Stimulated activated CD8-positive, alpha-beta memory T cell treated with anti-CD3 and anti-CD28 coated beads, Interleukin-4, amount 100 ng/mL, for 4 hours (primary cell): ENCODE results near the gene AXIN2.

ENCODE experiments used
- DNase-seq, 2 donors: peaks; one replicate each; pipeline ENCODE4 v3.0.0-alpha.2; 2020; ENCODE audit warnings: low read depth in 2 of 2, low spot score in 1 of 2

Gene AXIN2

DNA sequence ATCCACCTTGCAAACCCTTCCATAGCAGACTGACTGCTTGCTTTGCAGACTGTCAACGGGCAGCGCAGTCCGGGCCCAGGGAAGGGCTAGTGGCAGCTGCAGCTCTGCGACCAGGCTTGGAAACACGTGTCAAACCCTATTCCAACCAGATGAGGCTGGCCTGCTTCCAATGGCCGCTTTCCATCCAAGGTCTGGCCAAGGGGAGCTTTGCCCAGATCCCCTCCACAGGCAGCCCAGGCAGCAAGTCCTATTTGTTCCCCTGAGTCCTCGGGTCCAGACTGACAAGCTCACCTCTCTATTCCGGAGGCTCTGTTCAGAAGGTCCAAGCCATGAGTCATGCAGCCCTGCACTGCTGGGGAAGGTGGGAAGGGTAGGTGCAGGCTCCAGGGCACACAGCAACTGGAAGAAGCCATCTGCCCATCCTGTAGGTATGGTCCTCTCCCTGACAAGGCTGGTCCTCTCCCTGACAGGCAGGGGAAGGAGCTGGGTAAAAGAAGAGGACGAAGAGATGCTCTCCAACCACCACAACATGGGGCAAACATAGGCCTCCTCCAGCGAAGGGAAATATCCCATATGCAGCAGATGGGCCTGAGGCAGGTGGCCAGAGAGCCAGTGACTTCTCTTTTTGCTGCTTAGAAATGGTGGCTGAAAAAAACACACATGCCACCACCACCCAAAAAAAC lies 22.6 kb upstream of the AXIN2 start:
- DNase-seq = no peak

DNA sequence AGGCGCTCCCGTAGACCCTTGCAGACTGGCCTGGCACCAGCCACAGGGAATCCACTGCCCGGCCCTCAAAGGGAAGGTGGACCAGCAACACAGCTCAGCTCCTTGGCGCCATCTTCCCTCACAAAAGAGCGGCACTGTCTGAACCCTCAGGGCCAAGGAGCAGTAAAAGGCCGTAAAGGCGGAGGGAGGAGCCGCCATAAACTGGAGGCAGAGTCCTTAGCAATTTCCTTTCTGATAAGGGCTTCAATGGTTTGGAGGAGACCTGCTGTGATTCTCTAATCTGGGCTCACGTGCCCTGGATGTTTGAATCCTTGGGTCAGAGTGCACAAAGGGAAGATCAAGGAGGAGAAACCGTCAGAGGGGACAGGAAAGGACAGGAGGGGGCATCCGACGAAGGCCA lies 15.5 kb upstream of the AXIN2 start:
- DNase-seq = no peak

DNA sequence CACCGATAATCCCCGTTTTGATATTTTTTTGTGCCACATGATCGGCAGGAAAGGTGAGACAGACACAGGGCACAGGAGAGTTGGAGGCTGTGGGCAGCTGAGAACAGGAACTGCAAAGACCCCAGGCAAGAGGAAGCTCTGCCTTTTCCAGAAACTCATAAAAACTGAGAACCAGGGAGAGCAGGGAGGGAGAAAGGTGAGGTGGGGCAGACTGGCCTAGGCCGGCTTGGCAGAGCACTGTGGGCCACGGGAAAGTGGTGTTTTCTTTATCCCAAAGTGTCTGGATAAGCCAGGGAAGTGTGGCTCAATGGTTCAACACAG lies 11.8 kb upstream of the AXIN2 start:
- no peak for DNase-seq

DNA sequence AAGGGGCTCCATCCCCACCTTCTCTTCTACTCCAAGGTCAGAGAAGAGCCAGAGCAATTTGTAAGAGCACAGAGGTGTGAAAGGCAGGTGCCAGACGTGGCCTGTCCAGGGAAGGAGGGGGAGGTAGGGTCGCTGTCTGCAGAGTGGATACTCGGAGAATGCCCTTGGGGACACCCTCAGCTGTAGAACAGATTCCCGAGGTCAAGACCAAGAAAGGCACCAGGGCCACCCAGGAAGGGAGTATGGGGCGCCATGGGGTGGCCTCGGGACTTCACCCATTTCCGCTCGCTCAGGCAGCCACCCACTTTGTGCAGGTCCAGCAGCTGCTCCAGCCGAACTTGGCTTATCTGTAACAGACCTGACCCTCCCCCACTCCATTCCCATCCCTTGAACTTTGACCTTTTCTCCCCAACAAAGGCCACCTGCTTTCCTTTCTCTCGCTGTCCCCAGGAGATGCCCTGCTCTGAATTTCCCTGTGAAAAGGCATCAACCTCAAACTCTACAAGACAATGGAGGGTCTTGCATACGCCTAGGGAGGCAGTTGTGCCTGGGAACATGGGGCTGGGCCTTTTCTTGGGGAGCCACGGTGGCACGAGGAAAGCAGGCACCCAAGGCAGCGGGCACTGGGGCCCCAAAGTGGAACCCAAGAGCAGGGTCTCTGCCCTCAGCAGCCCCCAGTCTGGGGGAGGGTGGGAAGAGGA lies 11.3 kb upstream of the AXIN2 start:
- DNase-seq = no peak

DNA sequence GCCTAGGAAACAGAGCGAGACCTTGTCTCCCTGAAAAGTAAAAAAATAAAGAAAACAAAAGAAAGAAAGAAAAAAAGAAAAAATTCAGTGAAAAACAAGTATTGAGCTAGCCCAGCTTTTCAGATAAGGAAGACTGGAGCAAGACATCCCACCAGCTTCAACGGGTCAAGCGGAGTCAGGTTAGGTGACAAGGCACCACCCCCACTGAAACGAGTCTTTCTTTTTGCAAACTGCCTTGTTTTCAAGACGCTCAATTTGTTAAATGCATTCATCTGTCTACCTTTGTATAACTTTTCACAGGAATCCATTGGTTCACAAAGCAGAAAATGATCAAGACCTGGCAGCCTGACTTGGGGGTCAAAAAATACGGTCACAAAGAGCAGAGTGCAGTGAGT lies 10.7 kb upstream of the AXIN2 start:
- DNase-seq = no peak

DNA sequence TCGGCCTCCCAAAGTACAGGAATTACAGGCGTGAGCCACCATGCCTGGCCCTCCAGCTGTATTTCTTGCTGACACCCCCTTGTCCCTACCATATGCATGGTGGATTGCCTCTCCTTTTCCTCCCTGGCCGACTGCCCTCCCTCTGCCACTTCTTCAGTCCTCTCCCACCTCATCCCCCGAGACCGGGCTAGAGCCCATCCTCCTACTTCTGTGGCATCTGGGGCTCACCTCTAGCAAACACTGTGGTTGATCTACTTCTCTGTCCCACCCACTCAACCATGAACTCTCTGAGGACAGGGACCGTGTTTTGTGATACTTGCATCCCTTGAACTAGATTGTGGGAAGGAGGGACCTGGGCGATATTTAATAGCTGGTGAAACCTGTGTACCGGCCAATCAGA lies 7.5 kb upstream of the AXIN2 start:
- no peak for DNase-seq

DNA sequence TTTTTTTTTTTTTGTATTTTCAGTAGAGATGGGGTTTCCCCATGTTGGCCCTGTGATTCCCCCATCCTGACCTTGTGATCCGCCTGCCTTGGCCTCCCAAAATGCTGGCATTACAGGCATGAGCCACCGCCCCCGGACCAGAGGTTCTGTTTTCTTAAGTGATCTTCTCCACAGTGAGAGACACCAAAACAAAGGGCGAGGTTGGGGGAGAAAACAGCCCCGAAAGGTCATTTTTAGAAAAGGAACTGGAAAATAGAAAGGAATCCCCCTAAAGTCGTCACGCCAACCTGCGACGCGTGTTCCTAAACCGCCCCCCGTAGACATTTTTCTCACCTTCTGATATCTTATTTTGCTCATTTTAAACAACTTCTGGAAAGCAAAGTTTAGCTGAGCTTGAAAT lies 6.1 kb upstream of the AXIN2 start:
- no peak for DNase-seq

DNA sequence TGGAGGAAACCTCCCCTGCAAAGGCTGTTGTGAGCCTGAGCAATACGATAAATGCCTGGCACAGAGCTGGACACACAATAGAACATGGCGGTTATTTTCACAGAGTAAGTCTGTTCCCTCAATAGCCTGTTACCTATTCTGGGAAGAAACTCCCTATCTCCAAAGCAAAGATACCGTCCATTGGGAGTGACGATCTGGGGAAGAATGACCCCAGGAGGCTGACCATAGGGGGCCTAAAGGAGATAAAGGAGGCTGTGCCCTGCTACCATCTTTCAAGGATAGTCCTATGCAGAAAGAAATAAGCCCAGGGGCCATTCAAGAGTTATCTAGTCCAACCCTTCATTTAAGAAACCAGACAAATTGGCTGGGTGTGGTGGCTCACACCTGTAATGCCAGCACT lies 4.1 kb upstream of the AXIN2 start:
- DNase-seq = no peak

DNA sequence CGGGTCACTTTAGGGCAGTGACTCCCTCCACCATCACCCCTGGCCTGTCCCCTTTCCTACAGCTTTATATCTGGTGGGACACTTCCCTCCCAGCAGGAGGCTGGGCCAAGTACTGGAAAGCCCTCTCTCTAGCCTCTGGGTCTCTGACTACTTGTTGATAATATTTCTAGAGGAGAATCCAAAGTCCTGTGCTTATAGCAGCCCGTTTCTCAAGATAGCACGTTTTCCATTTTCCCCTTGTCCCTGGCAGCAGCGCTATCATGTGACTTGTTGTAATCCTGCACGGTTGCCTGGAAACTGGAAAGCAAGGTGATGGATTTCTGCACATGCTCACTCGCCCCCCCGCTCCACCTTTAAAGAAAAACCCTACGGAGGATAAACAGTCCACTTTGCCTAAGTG lies 3.3 kb upstream of the AXIN2 start:
- DNase-seq = no peak

DNA sequence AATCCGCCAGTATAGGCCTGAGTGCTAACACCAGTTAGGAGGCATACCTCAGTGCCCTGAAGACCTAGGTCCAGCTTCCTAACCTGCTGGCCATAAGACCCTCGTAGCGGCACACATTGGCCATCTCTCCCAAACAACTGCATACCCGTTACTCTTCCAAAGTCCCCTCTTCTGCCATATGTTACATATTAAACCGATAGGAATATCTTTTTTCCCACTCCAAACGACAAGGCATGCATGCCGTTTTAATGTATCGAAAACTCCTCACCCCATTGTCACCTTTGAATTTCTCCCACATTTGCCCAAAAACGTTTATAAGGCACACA lies 721 bp upstream of the AXIN2 start:
- no peak for DNase-seq

DNA sequence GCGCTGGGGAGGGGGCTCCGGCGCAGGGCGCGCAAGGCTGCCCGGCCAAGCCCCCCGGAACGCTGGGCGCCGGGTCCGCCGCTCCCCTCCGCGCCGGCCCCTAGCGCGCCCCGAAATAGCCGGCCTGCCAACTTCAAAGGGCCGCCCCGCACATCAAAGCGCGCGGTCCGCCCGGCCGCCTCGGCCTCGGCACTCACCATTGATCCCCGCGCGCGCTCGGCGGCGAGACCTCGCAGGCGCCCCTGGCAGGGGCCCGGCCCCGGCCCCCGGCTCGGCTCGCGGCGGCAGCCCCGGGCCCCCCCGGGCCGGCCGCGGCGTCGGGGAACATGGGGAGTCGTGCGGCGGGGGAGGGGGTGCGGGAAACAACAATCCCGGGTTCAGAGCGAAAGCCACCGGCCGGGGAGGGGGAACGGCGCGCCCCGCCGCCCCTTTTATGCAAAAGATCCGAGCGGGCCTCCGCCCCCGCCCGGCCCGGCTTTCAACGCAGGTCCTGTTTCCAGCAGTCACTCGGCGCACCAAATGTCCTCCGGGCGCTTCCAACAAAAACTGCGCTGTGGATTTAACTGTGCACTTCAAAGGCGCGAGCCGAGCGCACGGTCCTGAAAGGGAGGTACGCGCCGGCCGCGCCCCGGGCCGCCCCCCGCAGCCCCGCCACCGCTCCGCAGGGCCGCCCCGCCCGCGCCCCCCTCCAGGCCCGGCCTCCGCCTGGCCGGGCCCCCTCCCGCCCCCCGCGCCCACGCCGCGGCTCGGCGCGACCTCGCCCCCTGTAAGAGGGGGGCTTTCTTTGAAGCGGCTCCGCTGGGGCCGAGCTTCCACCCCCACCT lies 608 bp downstream of the AXIN2 start:
- peak; percentile 29 to 31 for DNase-seq

DNA sequence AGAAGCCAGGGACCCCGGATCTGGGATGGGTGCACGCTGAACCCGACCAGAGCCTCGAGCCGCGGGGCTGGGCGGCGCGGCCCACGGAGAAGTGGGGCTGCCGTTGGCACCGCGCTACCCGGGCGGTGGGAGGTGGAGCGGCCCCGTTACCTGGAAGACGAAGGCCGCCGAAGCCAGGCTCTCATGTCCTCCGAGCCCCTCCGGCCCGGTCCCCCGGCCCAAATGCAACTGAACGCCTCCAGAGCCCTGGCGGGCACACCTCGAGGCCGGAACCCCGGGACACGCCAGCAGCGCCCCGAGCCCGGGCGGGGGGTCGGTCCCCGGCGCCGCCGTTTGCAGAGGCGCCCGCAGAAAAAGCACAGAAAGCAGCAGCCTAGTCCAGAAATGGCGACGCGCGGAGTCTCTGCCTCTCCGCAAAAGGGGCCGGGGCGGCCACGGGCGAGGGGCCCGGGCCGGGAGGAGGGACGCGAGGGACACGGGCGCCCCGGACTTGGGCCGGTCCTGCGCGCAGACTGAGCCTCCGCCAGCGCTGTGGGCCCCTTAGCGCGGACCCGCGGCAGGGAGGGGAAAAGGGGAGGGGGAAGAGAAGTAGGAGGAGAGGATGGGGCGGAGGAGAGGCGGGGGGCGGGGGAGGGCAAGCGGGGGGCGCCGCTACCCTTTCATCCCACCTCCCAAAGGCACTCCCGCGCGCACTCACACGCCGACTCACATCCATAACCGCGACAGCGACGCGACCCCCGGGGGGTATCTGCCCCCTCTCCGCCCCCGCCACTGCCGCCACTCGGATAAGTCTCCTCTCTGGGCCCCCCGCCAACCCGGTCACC lies 1.4 kb downstream of the AXIN2 start:
- no peak for DNase-seq

DNA sequence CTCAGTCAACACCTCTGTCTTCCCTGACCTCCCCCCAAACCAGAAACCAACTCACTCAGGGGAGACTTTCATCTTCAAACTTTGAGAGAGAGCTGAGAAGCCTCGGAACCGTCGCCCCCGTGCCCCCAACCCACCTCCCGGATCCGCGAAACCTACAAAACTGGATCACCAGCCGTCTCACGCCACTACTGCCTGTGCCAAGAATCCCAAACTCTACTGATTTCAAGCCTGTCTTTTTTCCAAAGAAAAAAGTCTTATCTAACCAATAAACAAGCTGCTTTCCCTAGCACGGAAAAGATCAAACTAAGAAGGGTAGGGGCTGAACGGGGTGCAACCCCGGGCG lies 2.0 kb downstream of the AXIN2 start:
- no peak for DNase-seq

DNA sequence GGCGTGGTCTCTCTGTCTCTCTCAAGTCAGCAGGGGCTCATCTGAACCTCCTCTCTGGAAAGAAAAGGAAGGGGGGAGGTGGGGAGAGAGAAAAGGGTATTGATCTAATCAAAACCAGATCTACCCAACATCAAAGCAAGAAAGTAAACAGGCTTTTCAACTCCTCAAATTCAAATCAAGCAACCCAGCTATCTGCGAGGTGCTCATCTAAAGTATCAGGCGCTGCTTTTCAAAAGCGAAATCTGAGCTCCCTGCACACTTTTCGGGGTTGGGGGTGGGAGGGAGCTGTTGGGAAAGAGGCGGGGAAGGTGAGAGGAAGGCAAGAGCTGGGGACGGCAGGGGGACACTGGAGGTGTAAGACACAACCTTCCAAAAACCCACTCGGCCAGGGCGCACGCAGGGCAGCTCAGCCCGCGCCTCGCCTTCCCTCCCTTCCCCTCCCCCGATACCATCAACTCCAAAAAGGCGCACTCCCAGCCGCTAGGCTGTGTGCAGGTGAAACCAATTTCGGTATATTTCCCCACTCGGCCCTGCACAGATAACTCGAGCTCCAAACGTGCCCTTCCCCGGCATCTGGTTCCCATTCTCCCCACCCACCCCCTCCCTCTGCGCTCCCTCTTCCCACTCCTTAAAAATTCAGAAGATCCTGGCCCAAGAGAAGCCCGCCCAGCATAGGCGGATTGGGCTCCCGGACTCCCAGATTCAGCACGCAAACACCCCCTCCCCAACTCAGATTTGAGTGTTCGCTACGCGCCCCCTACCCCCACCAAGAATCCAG lies 2.6 kb downstream of the AXIN2 start:
- no peak for DNase-seq

DNA sequence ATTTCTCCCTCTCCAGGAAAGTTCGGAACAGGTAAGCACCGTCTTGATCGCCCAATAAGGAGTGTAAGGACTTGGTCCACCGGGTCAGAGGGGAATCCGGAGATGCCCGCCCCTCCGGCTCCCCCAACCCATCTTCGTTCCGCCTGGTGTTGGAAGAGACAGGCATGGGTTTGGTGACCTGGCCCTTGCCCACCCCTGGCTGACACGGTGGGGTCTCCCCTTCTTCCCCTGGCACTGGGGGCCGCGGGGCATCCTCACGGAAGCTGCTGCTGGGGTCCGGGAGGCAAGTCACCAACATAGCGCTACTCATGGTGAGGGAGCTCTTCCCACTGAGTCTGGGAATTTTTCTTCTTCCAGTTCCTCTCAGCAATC lies 3.2 kb downstream of the AXIN2 start:
- DNase-seq = no peak

DNA sequence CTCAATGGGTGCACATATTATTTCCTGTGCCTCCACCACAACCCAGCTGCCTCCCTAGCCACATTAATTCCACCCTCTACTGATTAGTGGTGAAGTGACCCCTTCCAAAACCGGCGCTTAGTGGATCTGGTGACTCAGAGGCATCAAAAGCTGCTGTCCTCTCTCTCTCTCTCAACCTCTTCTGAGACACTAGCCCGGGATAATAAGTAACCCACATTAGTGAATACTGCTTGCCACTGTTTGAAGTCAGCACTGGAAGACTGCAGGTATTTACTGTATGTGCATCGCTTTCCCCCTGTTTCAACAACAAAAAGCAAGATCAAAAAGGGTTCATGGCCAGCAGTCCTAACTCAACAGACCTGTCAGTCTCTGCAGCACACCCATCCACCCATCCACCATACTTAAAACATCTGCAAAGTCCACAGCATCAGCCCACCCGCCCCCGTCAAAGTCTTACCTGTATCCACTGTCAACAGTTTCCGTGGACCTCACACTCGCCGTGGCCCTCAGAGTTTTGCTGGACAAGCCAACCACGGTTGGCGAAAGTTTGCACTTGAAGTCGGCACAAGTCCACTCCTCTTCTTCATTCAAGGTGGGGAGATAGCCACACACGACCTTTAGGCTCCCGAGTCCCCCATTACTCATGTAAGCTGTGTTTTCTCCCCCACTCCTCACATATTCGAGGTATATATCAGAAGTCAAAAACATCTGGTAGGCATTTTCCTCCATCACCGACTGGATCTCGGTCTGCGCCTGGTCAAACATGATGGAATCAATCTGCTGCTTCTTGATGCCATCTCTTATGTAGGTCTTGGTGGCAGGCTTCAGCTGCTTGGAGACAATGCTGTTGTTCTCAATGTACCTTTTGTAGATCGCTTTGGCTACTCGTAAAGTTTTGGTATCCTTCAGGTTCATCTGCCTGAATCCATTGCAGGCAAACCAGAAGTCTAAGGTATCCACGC lies 3.8 kb downstream of the AXIN2 start:
- no peak for DNase-seq

DNA sequence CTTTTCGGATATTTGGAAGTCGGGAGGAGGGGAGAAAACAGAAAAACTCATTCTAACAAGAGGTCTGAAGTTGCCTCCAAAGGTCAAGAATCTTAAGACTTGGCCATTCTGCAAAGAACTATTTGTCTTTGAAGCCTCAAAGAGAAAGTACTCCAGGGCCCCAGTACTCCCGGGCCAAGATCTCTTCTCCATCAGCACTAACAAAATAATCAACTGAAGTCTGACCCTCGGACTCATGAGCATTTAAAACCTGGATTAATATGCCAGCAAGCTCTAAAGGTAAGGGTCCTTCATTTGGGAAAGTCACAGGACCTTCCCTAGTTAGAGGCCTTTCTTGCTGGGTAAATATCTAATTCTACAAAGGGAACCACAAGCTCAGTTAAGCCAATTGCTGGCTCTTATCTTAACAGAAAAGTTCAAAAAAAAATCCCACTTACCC lies 4.5 kb downstream of the AXIN2 start:
- DNase-seq = no peak

DNA sequence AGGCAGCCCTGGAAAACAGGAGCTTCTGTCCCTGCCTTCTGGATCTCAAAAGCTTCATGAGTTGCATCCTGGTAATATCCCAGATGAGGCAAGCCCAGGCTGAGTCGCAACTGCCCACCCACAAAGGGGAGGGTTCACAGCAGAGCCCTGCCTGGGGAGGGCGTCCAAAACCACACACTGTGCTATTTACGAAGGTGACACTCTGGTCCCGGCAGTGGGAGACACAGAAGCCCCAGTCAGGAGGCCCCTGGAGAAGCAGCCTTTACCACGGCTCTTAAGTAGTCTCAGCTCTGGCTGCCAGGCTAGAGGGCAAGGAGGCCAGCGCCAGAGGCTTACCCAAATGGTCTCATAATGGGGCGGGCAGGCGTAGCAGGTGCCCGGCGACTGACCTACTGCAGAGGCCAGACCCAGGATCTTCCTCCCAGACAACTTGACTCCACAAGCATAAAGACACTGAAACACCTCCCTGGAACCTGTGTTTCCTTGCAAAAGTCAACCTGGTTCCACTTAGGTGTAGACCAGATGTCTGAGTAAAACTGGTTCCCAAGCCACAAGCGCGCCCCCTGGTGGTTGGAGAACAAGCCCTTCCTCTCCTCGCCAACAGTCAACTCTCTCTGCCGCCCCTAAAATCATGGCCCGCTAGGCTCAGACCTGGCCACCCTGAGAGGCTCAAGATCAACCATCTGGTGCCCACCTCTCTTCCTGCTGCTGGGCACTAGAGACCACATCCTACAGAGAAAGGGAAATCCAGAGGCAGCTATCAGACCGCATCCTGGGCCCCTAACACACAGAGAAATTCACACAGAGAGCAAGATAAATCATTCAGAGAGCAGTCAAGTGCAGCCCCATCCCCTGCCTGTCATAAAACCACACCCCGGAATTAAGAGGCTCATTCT lies 5.2 kb downstream of the AXIN2 start:
- peak; percentile 72 to 97 for DNase-seq
